Smooth muscle cell (in vitro differentiated cells): Measurements from ENCODE around the gene PPP1R10. TPM values are rescaled to one million over a fixed set of nuclear protein-coding genes. Genes with fewer than 3 reads are reported as not detected.

ENCODE experiments used
- DNase-seq: peaks from one replicate; lab custom pipeline; 2025; ENCODE audit not compliant: unreplicated experiment; lab: John Stamatoyannopoulos, UW
- H2AFZ ChIP-seq: fragments of 200-600 bp; sonication (generic); 2 replicates; pipeline ENCODE4 v1.6.0; 2016; ENCODE audit warnings: antibody characterized with exemption, low read depth, mild to moderate bottlenecking
- H3F3A ChIP-seq: fragments of 200-600 bp; sonication (generic); 2 replicates; pipeline ENCODE4 v1.6.0; 2017; ENCODE audit warnings: antibody characterized with exemption, low read depth
- H3K27ac ChIP-seq: fragments of 200-600 bp; sonication (generic); 2 replicates; pipeline ENCODE4 v1.5.1; 2016; ENCODE audit warnings: low read depth, mild to moderate bottlenecking
- H3K27me3 ChIP-seq: fragments of 200-600 bp; sonication (generic); 2 replicates; pipeline ENCODE4 v1.6.1; 2016; ENCODE audit warnings: low read depth, mild to moderate bottlenecking
- H3K36me3 ChIP-seq: fragments of 200-600 bp; sonication (generic); 2 replicates; pipeline ENCODE4 v1.5.1; 2016; ENCODE audit warnings: low read depth
- H3K4me1 ChIP-seq: fragments of 200-600 bp; sonication (generic); 2 replicates; pipeline ENCODE4 v1.5.1; 2016; ENCODE audit warnings: low read depth
- H3K4me2 ChIP-seq: fragments of 200-600 bp; sonication (generic); 2 replicates; pipeline ENCODE4 v1.6.0; 2016; ENCODE audit warnings: mild to moderate bottlenecking
- H3K4me3 ChIP-seq: fragments of 200-600 bp; sonication (generic); 2 replicates; pipeline ENCODE4 v1.5.1; 2016; ENCODE audit warnings: mild to moderate bottlenecking
- H3K79me2 ChIP-seq: fragments of 200-600 bp; sonication (generic); 2 replicates; pipeline ENCODE4 v1.6.0; 2016; ENCODE audit warnings: low read depth, mild to moderate bottlenecking
- H3K9ac ChIP-seq: fragments of 200-600 bp; sonication (generic); 2 replicates; pipeline ENCODE4 v1.6.0; 2016; ENCODE audit warnings: low read depth
- H3K9me3 ChIP-seq: fragments of 200-600 bp; sonication (generic); replicated peaks from 2 replicates; pipeline ENCODE4 v1.5.1; 2016; ENCODE audit warnings: low read depth
- H4K20me1 ChIP-seq: fragments of 200-600 bp; sonication (generic); 2 replicates; pipeline ENCODE4 v1.6.0; 2016; ENCODE audit warnings: low read depth
- CTCF ChIP-seq: fragments of 200-600 bp; sonication (generic); IDR thresholded peaks from 2 replicates; pipeline ENCODE4 v1.5.1; 2017; ENCODE audit warnings: borderline replicate concordance, mild to moderate bottlenecking, antibody characterized with exemption; ENCODE audit not compliant: insufficient read depth, poor library complexity, severe bottlenecking
- WGBS: methylation state at CpG from one replicate; pipeline ENCODE4 v1.1.7; 2016; ENCODE audit warnings: low lambda C conversion rate; 5-methylcytosine and 5-hydroxymethylcytosine counted together
- polyA plus RNA-seq: library from polyadenylated mRNA; unstranded; fragments of >200 nt; fragmentation: Nextera tagmentation; extraction: Ambion mirVana; gene quantifications from 2 replicates; pipeline ENCODE4 v1.2.1, GENCODE V29; 2016
- total RNA-seq: library from RNA; depleted of rRNA; stranded (reverse); fragments of >200 nt; gene quantifications from 2 replicates; pipeline ENCODE4 v1.2.3, GENCODE V29; 2014

The PPP1R10 gene
- total and polyA plus RNA-seq, 2 experiments from 2014 or later, result 36.1 to 65.1 TPM

DNA sequence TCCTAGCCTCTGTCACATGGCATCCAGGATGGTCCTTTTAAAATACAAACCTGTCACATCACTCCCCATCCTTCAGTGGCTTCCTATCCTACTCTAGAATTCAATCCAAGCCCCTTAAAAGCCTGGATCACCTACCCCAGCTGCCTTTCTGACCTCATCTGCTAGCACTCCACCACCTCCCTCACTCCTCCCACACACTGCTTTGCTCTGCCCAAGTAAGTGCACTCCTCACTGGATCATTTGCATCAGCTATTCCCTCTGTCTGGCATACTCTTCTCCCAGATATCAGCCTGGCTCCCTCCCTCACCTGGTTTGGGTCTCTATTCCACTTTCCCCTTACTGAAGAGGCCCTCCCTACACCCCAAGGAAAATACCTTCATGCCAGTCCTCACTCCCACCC, 40.4 kb upstream of the PPP1R10 start:
- Histone ChIP-seq H2AFZ (no peak overlapping the region), H3K27me3 (no peaks in the 10 kb centered on the region), H4K20me1 (no peaks in the 10 kb centered on the region), H3K4me2 (no peak overlapping the region), H3K4me3 (no peak overlapping the region), H3K4me1 (no peaks in the 10 kb centered on the region), H3K9me3 (no peaks in the 10 kb centered on the region), H3K27ac (no peak overlapping the region), H3K36me3 (peaks cover 3% of the 10 kb centered on the region), H3F3A (no peaks in the 10 kb centered on the region), H3K79me2 (no peaks in the 10 kb centered on the region), H3K9ac (no peak overlapping the region)
- TF ChIP-seq CTCF, result no peak
- no peak for DNase-seq

- Histone ChIP-seq H3K27ac (no peak overlapping the region), H3K4me2 (no peak overlapping the region), H3K36me3 (peaks cover 7% of the 10 kb centered on the region), H3K9me3 (no peaks in the 10 kb centered on the region), H3K4me1 (no peaks in the 10 kb centered on the region), H4K20me1 (no peaks in the 10 kb centered on the region), H3K9ac (no peak overlapping the region), H3K27me3 (no peaks in the 10 kb centered on the region), H3K4me3 (no peak overlapping the region), H2AFZ (no peak overlapping the region), H3K79me2 (no peaks in the 10 kb centered on the region), H3F3A (no peaks in the 10 kb centered on the region)
- TF ChIP-seq CTCF, result no peak
- WGBS, result 93% methylated on average over 7 of the region's 7 CpGs
- DNase-seq, result no peak
These were observed 39.5 kb upstream of the PPP1R10 start for GRCh38 chr6:30656513-30656912.

- Histone ChIP-seq H3K9me3 (no peaks in the 10 kb centered on the region), H4K20me1 (no peaks in the 10 kb centered on the region), H3K27me3 (no peaks in the 10 kb centered on the region), H3K27ac (no peak overlapping the region), H3K36me3 (peaks cover 7% of the 10 kb centered on the region), H3F3A (no peaks in the 10 kb centered on the region), H3K79me2 (no peaks in the 10 kb centered on the region), H3K4me3 (no peak overlapping the region), H3K9ac (no peak overlapping the region), H3K4me2 (no peak overlapping the region), H3K4me1 (no peaks in the 10 kb centered on the region), H2AFZ (no peak overlapping the region)
- DNase-seq, result no peak
- no peak for TF ChIP-seq CTCF
- 98% methylated on average over 3 of the region's 3 CpGs for WGBS
These were observed 38.7 kb upstream of the PPP1R10 start for GRCh38 chr6:30655743-30656094.

DNA sequence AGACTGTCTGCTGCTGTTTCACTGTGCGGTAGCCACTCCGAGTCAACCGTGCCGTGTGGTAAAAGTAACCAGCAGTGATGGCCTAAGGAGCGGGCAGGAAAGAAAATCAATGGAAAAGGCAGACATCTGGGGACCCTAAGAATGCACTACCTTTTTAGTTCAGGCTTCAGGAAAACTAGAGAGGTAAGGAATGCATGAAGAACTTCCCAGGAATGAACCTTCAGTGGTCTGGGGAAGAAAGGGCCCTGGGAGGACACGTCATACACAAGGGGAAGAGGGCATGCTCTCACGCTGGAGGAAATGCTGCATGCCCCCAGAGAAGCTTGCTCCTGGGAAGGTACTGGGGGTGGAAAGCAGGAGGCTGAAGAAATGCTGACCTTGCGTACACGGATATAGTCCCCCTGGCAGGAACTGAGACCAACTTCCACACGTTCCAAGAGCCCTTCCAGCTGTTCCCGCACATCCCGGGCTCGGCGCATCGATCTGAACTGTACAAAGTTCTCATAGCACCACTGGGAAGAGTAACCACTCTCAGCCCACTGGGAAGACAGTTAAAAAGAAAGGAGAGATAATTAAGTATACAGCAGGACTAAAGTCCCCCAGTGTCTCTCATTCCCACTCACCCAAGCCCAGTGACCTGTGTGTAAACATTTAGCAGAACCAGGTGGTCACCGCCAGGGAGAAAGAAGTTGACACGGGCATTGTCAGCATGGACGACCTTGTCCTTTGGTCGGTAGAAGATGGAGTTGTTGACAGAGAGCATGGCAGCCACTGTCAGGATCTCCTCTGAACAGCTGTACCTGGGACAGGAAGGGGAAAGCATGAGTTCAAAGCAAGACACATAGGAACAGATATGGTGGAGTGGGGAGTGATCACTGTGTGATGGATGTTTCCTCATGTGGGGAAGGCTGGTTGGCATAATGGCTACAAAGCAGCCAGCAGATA, 38.0 kb upstream of the PPP1R10 start:
- Histone ChIP-seq H4K20me1 (no peaks in the 10 kb centered on the region), H3K79me2 (no peaks in the 10 kb centered on the region), H3K9me3 (no peaks in the 10 kb centered on the region), H3K4me2 (no peak overlapping the region), H3K4me3 (no peak overlapping the region), H3F3A (no peaks in the 10 kb centered on the region), H3K9ac (no peak overlapping the region), H2AFZ (no peak overlapping the region), H3K27me3 (no peaks in the 10 kb centered on the region), H3K4me1 (no peaks in the 10 kb centered on the region), H3K36me3 (peaks cover 7% of the 10 kb centered on the region), H3K27ac (no peak overlapping the region)
- no peak for DNase-seq
- no peak for TF ChIP-seq CTCF
- WGBS, result 98% methylated on average over 19 of the region's 19 CpGs
